MCF 10A (cell line): Measurements from ENCODE around the gene CPSF4L. TPM values are rescaled to one million over a fixed set of nuclear protein-coding genes. Genes with fewer than 3 reads are reported as not detected.
A peak's percentile ranks its signal among the peaks of the same experiment; 100 is the strongest.

Experiments
- BruUV-seq: library from RNA; stranded (reverse); fragments of 400-500 nt; replicated peaks from 2 replicates; lab custom pipeline; 2021; lab: Mats Ljungman, UMichigan
- CTCF ChIA-PET: fragments of 300-600 bp; sonication (Branson Sonifier 250); formaldehyde crosslinking; extraction: SDS; loops from one replicate; lab custom pipeline; 2021; ENCODE audit warnings: antibody characterized with exemption, inconsistent platforms; lab: Yijun Ruan, JAX
- POLR2A ChIA-PET: fragments of 300-600, 350-650 bp; sonication (Branson Sonifier 250); formaldehyde crosslinking; extraction: SDS; loops from one replicate; lab custom pipeline; 2020; ENCODE audit warnings: antibody characterized with exemption, inconsistent platforms; lab: Yijun Ruan, JAX
- DNase-seq: peaks from one replicate; pipeline ENCODE4 v3.0.0-alpha.2; 2018; ENCODE audit not compliant: unreplicated experiment
- H3K27ac Mint-ChIP-seq: one replicate; pipeline ENCODE4 v1.8.0; 2022; ENCODE audit warnings: mild to moderate bottlenecking, low read depth, mixed read lengths; ENCODE audit not compliant: unreplicated experiment
- H3K27me3 Mint-ChIP-seq: one replicate; pipeline ENCODE4 v1.8.0; 2022; ENCODE audit warnings: mixed read lengths; ENCODE audit not compliant: insufficient read depth, unreplicated experiment
- H3K36me3 Mint-ChIP-seq: one replicate; pipeline ENCODE4 v1.8.0; 2022; ENCODE audit warnings: mild to moderate bottlenecking, moderate library complexity, mixed read lengths; ENCODE audit not compliant: insufficient read depth, unreplicated experiment
- H3K4me1 Mint-ChIP-seq: one replicate; pipeline ENCODE4 v1.8.0; 2022; ENCODE audit warnings: mixed read lengths; ENCODE audit not compliant: insufficient read depth, unreplicated experiment
- H3K4me3 Mint-ChIP-seq: one replicate; pipeline ENCODE4 v1.8.0; 2022; ENCODE audit warnings: mild to moderate bottlenecking, moderate library complexity, mixed read lengths; ENCODE audit not compliant: unreplicated experiment
- H3K9me3 Mint-ChIP-seq: one replicate; pipeline ENCODE4 v1.8.0; 2022; ENCODE audit warnings: mixed read lengths; ENCODE audit not compliant: unreplicated experiment
- CTCF ChIP-seq: fragments of 200-600 bp; IDR thresholded peaks from one replicate; pipeline ENCODE4 v1.8.0; 2022; ENCODE audit warnings: antibody characterized with exemption, mild to moderate bottlenecking; ENCODE audit not compliant: unreplicated experiment
- intact Hi-C: fragments of 100-400 bp; cut with micrococcal nuclease; formaldehyde crosslinking; loops from 2 replicates; pipeline ENCODE4 v1.14.1; 2022
- total RNA-seq: library from RNA; stranded (reverse); gene quantifications from 2 replicates; pipeline ENCODE4 v1.2.3, GENCODE V29; 2022

Gene CPSF4L
- total RNA-seq, 1 experiment from 2014 or later, result not detected

GRCh38 chr17:73304971-73305812 is 43.5 kb upstream of the CPSF4L start:
- CTCF ChIA-PET, result interaction anchor here (0.5 to 1.8 kb wide), 3 partner anchors 8 to 65 kb away, joined by 3 to 10 read pairs (median 3); no protein-coding TSS in a partner anchor

GRCh38 chr17:73304438-73304837 is 42.8 kb upstream of the CPSF4L start:
- intact Hi-C loops, result no loop called here
- POLR2A ChIA-PET, result interaction anchor here (0.6 to 9.5 kb wide), 4 partner anchors 13 to 74 kb away, joined by 3 to 102 read pairs (median 44); a partner anchor contains a TSS
- no TSS peak for BruUV-seq
- no peak for TF ChIP-seq CTCF
- Mint-ChIP-seq H3K9me3 (no peaks in the 10 kb centered on the region), H3K27ac (peak overlapping the region; percentile 77), H3K36me3 (peaks cover 28% of the 10 kb centered on the region), H3K4me3 (peak overlapping the region; percentile 61), H3K27me3 (no peaks in the 10 kb centered on the region), H3K4me1 (peaks cover 48% of the 10 kb centered on the region)
- no peak for DNase-seq
- CTCF ChIA-PET, result no interaction called here

More at GRCh38 chr17:73304971-73305812, 43.5 kb upstream of the CPSF4L start:
- POLR2A ChIA-PET, result interaction anchor here (1.2 to 9.5 kb wide), 4 partner anchors 13 to 75 kb away, joined by 5 to 102 read pairs (median 90); a partner anchor contains a TSS
- Mint-ChIP-seq H3K27ac (peak overlapping the region; percentile 77), H3K4me3 (peak overlapping the region; percentile 61), H3K36me3 (peaks cover 29% of the 10 kb centered on the region), H3K9me3 (no peaks in the 10 kb centered on the region), H3K4me1 (peaks cover 46% of the 10 kb centered on the region), H3K27me3 (no peaks in the 10 kb centered on the region)
- no peak for TF ChIP-seq CTCF
- intact Hi-C loops, result no loop called here
- TSS peak; percentile 89 for BruUV-seq
- DNase-seq, result peak; percentile 84

- no peak for TF ChIP-seq CTCF
- Mint-ChIP-seq H3K9me3 (no peaks in the 10 kb centered on the region), H3K4me1 (peaks cover 35% of the 10 kb centered on the region), H3K4me3 (no peak overlapping the region), H3K27ac (no peak overlapping the region), H3K27me3 (no peaks in the 10 kb centered on the region), H3K36me3 (peaks cover 29% of the 10 kb centered on the region)
- no peak for DNase-seq
- CTCF ChIA-PET, result interaction anchor here (0.8 to 1.3 kb wide), 4 partner anchors 9 to 68 kb away, joined by 3 to 7 read pairs (median 4); partner anchors contain the start of gene CDC42EP4
- intact Hi-C loops, result no loop called here
- BruUV-seq, result no TSS peak
- POLR2A ChIA-PET, result interaction anchor here (0.6 to 0.9 kb wide), 4 partner anchors 8 to 43 kb away, joined by 3 to 5 read pairs (median 4); no protein-coding TSS in a partner anchor
Measured at GRCh38 chr17:73302189-73302588, 40.5 kb upstream of the CPSF4L start.

GRCh38 chr17:73301369-73301768 is 39.7 kb upstream of the CPSF4L start:
- Mint-ChIP-seq H3K27ac (no peak overlapping the region), H3K9me3 (no peaks in the 10 kb centered on the region), H3K4me1 (peaks cover 26% of the 10 kb centered on the region), H3K4me3 (no peak overlapping the region), H3K36me3 (peaks cover 28% of the 10 kb centered on the region), H3K27me3 (no peaks in the 10 kb centered on the region)
- CTCF ChIA-PET, result interaction anchor here (0.6 to 1.3 kb wide), 3 partner anchors 10 to 210 kb away, joined by 4 to 7 read pairs (median 5); partner anchors contain the start of gene CDC42EP4
- BruUV-seq, result no TSS peak
- POLR2A ChIA-PET, result interaction anchor here (0.6 to 0.9 kb wide), 5 partner anchors 8 to 902 kb away, joined by 3 to 5 read pairs (median 3); no protein-coding TSS in a partner anchor
- no peak for DNase-seq
- no peak for TF ChIP-seq CTCF
- intact Hi-C loops, result no loop called here
